Eye (tissue), 1 donor: ENCODE data around the gene DUSP12.
"Not testable (repeated sequence)": the region's sequence is repeated elsewhere in the genome, so short reads cannot be mapped to it uniquely, and the experiment has no call there.

Experiments
- DNase-seq: peaks from one replicate; pipeline ENCODE4 v3.0.0-alpha.2; 2015

The DUSP12 gene

GRCh38 chr1:161727256-161727924 is 22.2 kb upstream of the DUSP12 start:
- DNase-seq: no peak

DNA sequence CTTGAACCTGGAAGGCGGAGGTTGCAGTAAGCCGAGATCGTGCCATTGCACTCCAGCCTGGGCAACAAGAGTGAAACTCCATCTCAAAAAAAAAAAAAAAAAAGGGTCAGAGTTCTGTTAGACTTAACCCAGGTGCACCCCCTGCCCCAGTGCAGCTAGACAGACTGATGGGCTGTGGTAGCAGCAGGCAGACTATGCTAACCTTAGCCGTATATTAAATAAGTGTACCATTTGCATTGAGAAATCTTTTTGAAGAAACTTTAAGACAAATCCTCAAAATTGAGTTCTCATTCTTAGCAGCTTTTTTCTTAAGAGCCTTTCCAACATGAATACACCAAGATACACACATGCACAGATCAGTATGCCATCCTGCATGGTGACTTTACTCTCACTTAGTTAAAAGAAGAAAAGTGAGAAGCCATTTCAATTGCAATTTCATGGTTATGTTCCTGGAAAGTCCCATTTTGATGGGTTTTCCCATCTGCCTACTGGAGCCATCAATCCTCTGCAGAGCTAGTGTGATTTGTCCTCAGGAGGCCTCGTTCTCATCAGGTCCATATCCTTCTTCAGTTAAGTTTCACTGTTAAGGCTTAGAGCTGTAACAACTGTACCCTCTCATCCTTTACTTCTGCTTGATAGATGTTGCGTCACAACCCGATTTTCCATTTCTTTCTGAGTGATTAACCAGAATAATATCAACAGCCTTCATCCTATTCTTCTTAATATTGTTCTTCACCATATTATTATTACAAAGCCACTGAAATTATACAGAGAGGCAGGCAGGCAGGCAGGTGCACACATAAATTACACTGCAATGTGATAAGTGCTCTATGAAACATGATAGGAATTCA is 21.0 kb upstream of the DUSP12 start:
- DNase-seq: no peak

- DNase-seq: no peak
Observed at GRCh38 chr1:161730050-161730564, 19.5 kb upstream of the DUSP12 start.

DNA sequence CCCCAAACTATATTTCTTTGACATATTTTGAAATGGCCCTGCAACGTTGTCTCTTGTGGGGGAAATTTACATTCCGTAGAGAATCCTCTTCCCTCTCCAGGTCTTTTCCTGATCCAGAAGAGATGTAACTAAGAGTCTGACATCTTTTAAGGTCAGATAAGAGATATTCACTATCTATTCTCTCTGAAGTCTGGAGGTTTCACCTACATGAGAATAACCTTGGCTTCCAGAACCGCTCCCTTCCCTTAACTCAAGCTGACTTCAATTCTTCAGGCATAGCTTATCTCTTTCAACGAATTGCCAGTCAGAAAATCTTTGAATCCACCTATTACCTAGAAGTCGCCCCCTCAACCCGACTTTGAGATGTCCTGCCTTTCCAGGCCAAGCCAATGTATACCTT is 18.3 kb upstream of the DUSP12 start:
- no peak for DNase-seq

- DNase-seq: no peak
Observed at GRCh38 chr1:161731981-161732718, 17.4 kb upstream of the DUSP12 start.

GRCh38 chr1:161733526-161733925 is 16.1 kb upstream of the DUSP12 start:
- no peak for DNase-seq

DNA sequence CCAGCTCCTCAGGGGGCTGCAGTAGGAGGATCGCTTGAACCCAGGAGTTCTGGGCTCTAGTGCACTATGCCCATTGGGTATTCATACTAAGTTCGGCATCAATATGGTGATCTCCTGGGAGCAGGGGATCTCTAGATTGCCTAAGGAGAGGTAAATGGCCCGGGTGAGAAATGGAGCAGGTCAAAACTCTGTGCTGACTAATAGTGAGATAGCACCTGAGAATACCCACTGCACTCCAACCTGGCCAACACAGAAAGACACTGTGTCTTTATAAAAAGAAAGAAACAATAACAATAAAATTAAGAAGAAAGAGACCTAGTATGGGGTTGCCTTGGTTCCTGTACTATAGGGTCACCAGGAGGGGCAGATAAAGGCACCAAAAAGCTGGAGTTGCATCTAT is 13.7 kb upstream of the DUSP12 start:
- no peak for DNase-seq

GRCh38 chr1:161736335-161736969 is 13.1 kb upstream of the DUSP12 start:
- no peak for DNase-seq

DNA sequence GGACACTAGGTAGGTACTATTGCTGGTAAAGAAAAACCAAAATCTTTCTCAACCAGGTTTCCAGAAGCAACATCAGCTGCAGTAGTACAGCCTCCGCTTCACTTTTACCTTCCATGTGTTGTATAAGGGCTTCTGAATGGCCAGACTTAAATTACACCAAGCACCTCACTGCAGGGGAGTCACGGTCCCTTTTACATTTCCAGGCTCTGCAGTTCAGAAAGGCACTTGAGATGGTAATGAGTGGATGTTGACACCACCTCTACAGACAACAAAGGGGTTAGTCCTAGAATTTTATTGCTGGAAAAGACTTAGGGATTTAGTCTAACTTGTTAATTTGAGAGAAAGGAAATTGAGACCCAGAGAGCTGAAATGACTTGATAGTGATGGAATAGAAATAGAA is 12.0 kb upstream of the DUSP12 start:
- no peak for DNase-seq

- DNase-seq: peak; percentile 33
Observed at GRCh38 chr1:161738627-161739287, 10.8 kb upstream of the DUSP12 start.

- no peak for DNase-seq
Observed at GRCh38 chr1:161739865-161740566, 9.6 kb upstream of the DUSP12 start.

DNA sequence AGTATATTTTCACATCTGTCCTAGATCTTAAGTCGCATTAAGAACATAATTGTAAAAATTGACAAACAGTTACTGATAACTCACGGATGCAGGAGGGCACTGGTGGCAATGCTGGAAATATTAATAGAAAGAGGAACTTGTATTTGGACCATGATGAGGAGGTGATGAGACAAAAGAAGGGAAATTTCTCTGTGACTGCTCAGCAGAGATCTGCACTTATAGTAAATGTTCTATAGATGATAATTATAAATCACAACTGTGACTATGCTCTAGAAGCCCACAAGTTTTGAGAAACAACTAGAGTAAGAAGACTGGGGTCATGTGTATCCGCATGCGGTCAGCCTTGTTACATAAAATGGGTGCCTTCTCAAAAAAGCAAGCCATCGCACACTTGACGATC is 8.7 kb upstream of the DUSP12 start:
- DNase-seq: no peak

- no peak for DNase-seq
Observed at GRCh38 chr1:161743231-161743630, 6.4 kb upstream of the DUSP12 start.

GRCh38 chr1:161747801-161748200 is 1.8 kb upstream of the DUSP12 start:
- no peak for DNase-seq

- DNase-seq: no peak
Observed at GRCh38 chr1:161763522-161764098, 14.0 kb downstream of the DUSP12 start.

GRCh38 chr1:161766102-161766981 is 16.8 kb downstream of the DUSP12 start, which contains the start of gene ATF6:
Gene ATF6 (plus strand): TSS chr1:161766320. CDS start chr1:161766361, 41 bp downstream.
- peak; percentile 96 for DNase-seq

DNA sequence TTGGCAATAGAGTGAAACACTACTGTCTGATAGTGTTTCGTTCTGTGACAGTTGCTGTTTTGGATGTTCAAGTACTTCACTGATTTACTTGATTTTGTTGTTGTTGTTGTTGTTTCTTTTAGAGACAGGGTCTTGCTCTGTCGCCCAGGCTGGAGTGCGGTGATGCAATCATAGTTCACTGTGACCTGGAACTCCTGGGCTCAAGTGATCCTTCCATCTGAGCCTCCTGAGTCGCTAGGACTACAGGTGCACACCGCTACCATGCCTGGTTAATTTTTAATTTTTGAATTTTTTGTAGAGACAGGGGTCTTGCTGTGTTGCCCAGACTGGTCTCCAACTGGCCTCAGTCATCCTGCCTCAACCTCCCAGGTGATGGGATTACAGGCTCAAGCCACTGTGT is 18.9 kb downstream of the DUSP12 start:
- DNase-seq: no peak

DNA sequence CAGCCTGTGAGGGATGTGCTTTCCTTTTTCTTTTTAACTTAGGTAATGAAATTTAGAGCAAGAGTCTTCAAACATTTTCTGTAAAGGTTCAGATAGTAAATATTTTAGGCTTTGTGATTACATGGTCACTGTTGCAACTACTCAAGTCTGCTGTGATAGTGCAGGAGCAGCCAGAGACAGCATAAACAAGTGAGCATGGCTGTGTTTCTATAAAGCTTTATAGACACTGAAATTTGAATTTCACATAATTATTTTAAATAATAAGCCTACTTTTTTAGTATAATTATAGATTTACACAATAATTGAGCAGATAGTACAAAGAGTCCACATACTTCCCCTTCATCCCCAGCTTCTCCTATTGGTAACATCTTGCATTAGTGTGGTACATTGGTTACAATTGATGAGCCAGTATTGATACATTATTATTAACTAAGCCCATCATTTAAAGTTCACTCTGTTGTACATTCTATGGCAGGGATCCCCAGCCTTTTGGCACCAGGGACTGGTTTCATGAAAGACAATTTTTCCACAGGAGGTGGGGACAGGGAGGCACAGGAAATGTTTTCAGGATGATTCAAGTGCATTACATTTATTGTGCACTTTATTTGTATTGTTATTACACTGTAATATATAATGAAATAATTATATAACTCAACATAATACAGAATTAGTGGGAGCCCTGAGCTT is 19.5 kb downstream of the DUSP12 start:
- DNase-seq: no peak

DNA sequence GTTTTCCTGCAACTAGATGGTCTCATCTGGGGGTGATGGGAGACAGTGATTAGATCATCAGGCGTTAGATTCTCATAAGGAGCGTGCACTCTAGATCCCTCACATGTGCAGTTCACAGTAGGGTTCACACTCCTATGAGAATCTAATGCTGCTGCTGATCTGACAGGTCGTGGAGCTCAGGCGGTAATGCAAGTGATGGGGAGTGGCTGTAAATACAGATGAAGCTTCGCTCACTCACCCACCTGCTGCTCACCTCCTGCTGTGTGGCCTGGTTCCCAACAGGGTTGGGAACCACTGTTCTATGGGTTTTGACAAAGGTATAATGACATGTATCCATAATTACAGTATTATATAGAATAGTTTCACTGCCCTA is 20.1 kb downstream of the DUSP12 start:
- DNase-seq: not testable (repeated sequence)

DNA sequence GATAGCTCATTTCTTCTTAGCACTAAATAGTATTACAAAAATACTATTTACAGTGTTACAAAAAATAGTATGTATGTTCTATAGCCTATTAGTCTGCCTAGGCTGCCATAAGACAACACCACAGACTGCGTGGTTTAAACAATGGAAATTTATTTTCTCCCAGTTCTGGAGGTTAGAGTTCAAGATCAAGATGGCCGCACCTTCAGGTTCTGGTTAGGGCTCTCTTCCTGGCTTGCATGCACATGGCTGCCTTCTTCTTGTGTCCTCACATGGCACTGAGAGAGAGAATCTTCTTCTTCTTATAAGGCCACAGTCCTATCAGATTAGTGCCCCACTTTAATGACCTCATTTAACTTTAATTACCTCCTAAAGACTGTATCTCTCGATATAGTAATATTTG is 20.7 kb downstream of the DUSP12 start:
- DNase-seq: no peak
